MM.1S (cell line): ENCODE measurements around the gene LYPLA2.

Experiments used
- DNase-seq: peaks from one replicate; pipeline ENCODE4 v3.0.0-alpha.2; 2015
- H2AFZ ChIP-seq: fragments of 300-600 bp; sonication (generic); 2 replicates; pipeline ENCODE4 v1.6.0; 2016; ENCODE audit warnings: antibody characterized with exemption, low read length
- H3F3A ChIP-seq: fragments of 300-600 bp; sonication (generic); 2 replicates; pipeline ENCODE4 v1.6.1; 2016; ENCODE audit warnings: mild to moderate bottlenecking, antibody characterized with exemption, low read length, moderate library complexity, mixed read lengths; ENCODE audit not compliant: insufficient read depth
- H3K27ac ChIP-seq: fragments of 300-600 bp; sonication (generic); 2 replicates; pipeline ENCODE4 v1.5.1; 2016; ENCODE audit warnings: mild to moderate bottlenecking, low read length
- H3K27me3 ChIP-seq: fragments of 300-600 bp; sonication (generic); replicated peaks from 2 replicates; pipeline ENCODE4 v1.6.0; 2016; ENCODE audit warnings: low read length; ENCODE audit not compliant: insufficient read depth
- H3K36me3 ChIP-seq: fragments of 300-600 bp; sonication (generic); replicated peaks from 2 replicates; pipeline ENCODE4 v1.6.1; 2016; ENCODE audit warnings: mild to moderate bottlenecking, low read length, mixed read lengths; ENCODE audit not compliant: insufficient read depth
- H3K4me1 ChIP-seq: fragments of 300-600 bp; sonication (generic); 2 replicates; pipeline ENCODE4 v1.6.1; 2016; ENCODE audit warnings: low read length, mixed read lengths
- H3K4me2 ChIP-seq: fragments of 300-600 bp; sonication (generic); 2 replicates; pipeline ENCODE4 v1.6.0; 2016; ENCODE audit warnings: low read depth, low read length
- H3K4me3 ChIP-seq: fragments of 300-600 bp; sonication (generic); 2 replicates; pipeline ENCODE4 v1.5.1; 2016; ENCODE audit warnings: low read length, mixed read lengths
- H3K79me2 ChIP-seq: fragments of 300-600 bp; sonication (generic); 2 replicates; pipeline ENCODE4 v1.6.1; 2016; ENCODE audit warnings: mixed run types, low read length, mixed read lengths
- H3K9ac ChIP-seq: fragments of 300-600 bp; sonication (generic); 2 replicates; pipeline ENCODE4 v1.6.1; 2016; ENCODE audit warnings: low read length, mixed read lengths
- H3K9me2 ChIP-seq: fragments of 300-600 bp; sonication (generic); replicated peaks from 2 replicates; pipeline ENCODE4 v1.6.1; 2016; ENCODE audit warnings: mild to moderate bottlenecking, low read length, mixed read lengths; ENCODE audit not compliant: insufficient read depth
- H3K9me3 ChIP-seq: fragments of 300-600 bp; sonication (generic); replicated peaks from 2 replicates; pipeline ENCODE4 v1.6.1; 2016; ENCODE audit warnings: mild to moderate bottlenecking, low read length, mixed read lengths; ENCODE audit not compliant: insufficient read depth
- H4K20me1 ChIP-seq: fragments of 300-600 bp; sonication (generic); 2 replicates; pipeline ENCODE4 v1.6.1; 2016; ENCODE audit warnings: mild to moderate bottlenecking, low read length, moderate library complexity, mixed read lengths; ENCODE audit not compliant: insufficient read depth
- CTCF ChIP-seq: fragments of 300-600 bp; sonication (generic); IDR thresholded peaks from 2 replicates; pipeline ENCODE4 v1.5.1; 2016; ENCODE audit warnings: antibody characterized with exemption, low read length, mixed read lengths
- EZH2 ChIP-seq: fragments of 300-600 bp; sonication (generic); optimal IDR thresholded peaks from 2 replicates; pipeline ENCODE3; 2017; ENCODE audit warnings: low read depth, mild to moderate bottlenecking, antibody characterized with exemption, low read length, mixed read lengths
- EZH2phosphoT487 ChIP-seq: fragments of 300-600 bp; sonication (generic); IDR thresholded peaks from 2 replicates; pipeline ENCODE4 v1.6.1; 2018; ENCODE audit warnings: antibody characterized with exemption, low read length

Gene LYPLA2

GRCh38 chr1:23814016-23814415 lies 23.1 kb downstream of the LYPLA2 start:
- no peak overlapping the region for H3K9ac ChIP-seq
- H3K4me3 ChIP-seq = no peak overlapping the region
- peaks cover 4% of the 10 kb centered on the region; the same call in 1 of the 2 replicates for H3F3A ChIP-seq
- H3K79me2 ChIP-seq = no peaks in the 10 kb centered on the region
- H2AFZ ChIP-seq = no peak overlapping the region
- no peak for DNase-seq
- peaks cover 14% of the 10 kb centered on the region for H3K4me1 ChIP-seq
- no peak for TF ChIP-seq EZH2phosphoT487
- TF ChIP-seq CTCF = no peak
- TF ChIP-seq EZH2 = no peak
- H3K4me2 ChIP-seq = no peak overlapping the region
- no peaks in the 10 kb centered on the region for H3K9me2 ChIP-seq
- no peak overlapping the region for H3K27ac ChIP-seq
- no peaks in the 10 kb centered on the region for H4K20me1 ChIP-seq
- no peaks in the 10 kb centered on the region for H3K36me3 ChIP-seq
- no peaks in the 10 kb centered on the region for H3K27me3 ChIP-seq
- H3K9me3 ChIP-seq = no peaks in the 10 kb centered on the region

- no peak for DNase-seq
- no peak overlapping the region for H3K4me2 ChIP-seq
- H2AFZ ChIP-seq = no peak overlapping the region
- no peak overlapping the region for H3K9ac ChIP-seq
- H3K27ac ChIP-seq = no peak overlapping the region
- no peaks in the 10 kb centered on the region for H3K36me3 ChIP-seq
- H4K20me1 ChIP-seq = no peaks in the 10 kb centered on the region
- no peak overlapping the region for H3K4me3 ChIP-seq
- H3K79me2 ChIP-seq = no peaks in the 10 kb centered on the region
- no peaks in the 10 kb centered on the region for H3K27me3 ChIP-seq
- no peaks in the 10 kb centered on the region for H3K9me3 ChIP-seq
- TF ChIP-seq EZH2phosphoT487 (no peak), EZH2 (no peak), CTCF (no peak)
- no peaks in the 10 kb centered on the region for H3K4me1 ChIP-seq
- no peaks in the 10 kb centered on the region for H3K9me2 ChIP-seq
- no peaks in the 10 kb centered on the region for H3F3A ChIP-seq
These were observed 25.4 kb downstream of the LYPLA2 start for GRCh38 chr1:23816361-23816760.

GRCh38 chr1:23816906-23817305 lies 26.0 kb downstream of the LYPLA2 start:
- Histone ChIP-seq H3K4me1 (no peaks in the 10 kb centered on the region), H3K9ac (no peak overlapping the region), H3K4me3 (no peak overlapping the region), H3K9me2 (no peaks in the 10 kb centered on the region), H3K27me3 (no peaks in the 10 kb centered on the region), H2AFZ (no peak overlapping the region), H3K4me2 (no peak overlapping the region), H3F3A (no peaks in the 10 kb centered on the region), H3K36me3 (no peaks in the 10 kb centered on the region), H3K9me3 (no peaks in the 10 kb centered on the region), H4K20me1 (no peaks in the 10 kb centered on the region), H3K79me2 (no peaks in the 10 kb centered on the region), H3K27ac (no peak overlapping the region)
- TF ChIP-seq CTCF (no peak), EZH2phosphoT487 (no peak), EZH2 (no peak)
- no peak for DNase-seq
